AG10803 (cell line): ENCODE measurements around the gene APOA1.

ENCODE experiments used
- DNase-seq: peaks from one replicate; pipeline ENCODE4 v3.0.0; 2010; ENCODE audit warnings: low read depth
- H3K4me3 ChIP-seq: 2 replicates; pipeline ENCODE4 v1.5.1; 2011; ENCODE audit warnings: mild to moderate bottlenecking, low read length, control low read depth
- TF ChIP-seq, protein P1 (sequence below): conservative IDR thresholded peaks from 2 replicates; pipeline ENCODE4 v1.5.1; 2011; ENCODE audit warnings: mild to moderate bottlenecking, low read length, control low read depth, inconsistent platforms

The APOA1 gene

DNA sequence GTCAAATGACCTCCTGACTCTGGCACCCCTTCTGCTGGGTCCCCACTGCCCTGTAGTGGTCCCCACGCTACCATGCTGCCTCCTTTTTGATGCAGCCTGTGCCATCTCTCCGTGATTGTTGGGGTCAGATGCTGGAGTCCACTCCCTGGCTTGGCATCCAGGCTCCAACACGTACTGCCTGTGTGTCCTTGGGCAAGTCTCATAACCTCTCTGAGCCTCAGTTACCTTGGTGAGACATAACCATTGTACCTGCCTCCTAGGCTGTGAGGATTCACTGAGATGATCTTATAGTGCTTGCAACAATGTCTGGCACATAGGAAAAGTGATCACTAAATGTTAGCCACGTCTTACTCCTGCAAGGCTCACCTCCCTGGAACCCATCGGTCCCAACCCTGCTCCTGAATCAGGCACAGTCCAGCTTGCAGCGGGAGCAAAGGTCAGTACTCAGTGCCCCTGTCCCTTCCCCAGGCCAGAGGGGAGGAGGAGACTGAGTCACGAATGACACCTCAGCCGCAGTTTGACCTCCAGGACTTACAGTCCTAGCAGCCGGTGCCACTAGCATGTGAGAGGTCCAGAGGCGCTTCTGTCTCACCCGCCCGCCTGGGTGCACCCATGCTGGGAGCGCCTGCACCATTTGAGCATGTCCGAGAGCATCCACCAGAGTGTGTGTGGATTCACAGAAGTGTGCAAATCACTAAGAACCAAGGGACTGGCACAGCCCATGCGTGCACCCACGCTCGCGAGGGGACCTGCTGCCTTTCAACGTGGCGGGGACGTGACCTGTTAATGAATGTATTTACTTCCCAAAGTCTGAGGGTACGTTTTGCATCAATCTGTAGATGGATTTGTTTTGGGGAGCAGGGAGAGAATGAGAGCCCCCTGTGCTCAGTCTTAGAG is 11.3 kb downstream of the APOA1 start:
- no peak for DNase-seq
- no peak overlapping the region for H3K4me3 ChIP-seq

DNA sequence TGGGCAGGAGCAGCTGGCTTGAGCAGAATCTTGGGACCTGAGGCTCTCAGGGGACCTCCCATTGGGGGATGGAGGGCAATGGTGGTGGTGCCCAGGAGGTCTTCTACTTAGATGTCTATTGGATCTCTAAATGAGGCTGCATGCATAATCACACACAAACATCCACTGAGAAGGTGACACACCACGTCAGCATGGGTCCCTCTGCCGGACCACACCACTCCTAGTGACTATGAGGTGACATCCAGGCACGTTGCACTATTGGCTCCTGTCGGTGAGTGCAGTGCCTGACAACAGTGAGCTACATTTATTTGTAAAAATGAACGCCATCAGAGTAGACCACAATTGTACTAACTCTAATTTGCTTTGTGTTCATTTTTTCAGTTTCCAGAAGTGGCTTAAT is 12.0 kb downstream of the APOA1 start:
- TF ChIP-seq, protein P1, sequence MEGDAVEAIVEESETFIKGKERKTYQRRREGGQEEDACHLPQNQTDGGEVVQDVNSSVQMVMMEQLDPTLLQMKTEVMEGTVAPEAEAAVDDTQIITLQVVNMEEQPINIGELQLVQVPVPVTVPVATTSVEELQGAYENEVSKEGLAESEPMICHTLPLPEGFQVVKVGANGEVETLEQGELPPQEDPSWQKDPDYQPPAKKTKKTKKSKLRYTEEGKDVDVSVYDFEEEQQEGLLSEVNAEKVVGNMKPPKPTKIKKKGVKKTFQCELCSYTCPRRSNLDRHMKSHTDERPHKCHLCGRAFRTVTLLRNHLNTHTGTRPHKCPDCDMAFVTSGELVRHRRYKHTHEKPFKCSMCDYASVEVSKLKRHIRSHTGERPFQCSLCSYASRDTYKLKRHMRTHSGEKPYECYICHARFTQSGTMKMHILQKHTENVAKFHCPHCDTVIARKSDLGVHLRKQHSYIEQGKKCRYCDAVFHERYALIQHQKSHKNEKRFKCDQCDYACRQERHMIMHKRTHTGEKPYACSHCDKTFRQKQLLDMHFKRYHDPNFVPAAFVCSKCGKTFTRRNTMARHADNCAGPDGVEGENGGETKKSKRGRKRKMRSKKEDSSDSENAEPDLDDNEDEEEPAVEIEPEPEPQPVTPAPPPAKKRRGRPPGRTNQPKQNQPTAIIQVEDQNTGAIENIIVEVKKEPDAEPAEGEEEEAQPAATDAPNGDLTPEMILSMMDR = no peak
- H3K4me3 ChIP-seq = no peak overlapping the region
- DNase-seq = no peak

More for the DNA sequence above, 11.3 kb downstream of the APOA1 start:
- TF ChIP-seq, protein P1 = no peak

DNA sequence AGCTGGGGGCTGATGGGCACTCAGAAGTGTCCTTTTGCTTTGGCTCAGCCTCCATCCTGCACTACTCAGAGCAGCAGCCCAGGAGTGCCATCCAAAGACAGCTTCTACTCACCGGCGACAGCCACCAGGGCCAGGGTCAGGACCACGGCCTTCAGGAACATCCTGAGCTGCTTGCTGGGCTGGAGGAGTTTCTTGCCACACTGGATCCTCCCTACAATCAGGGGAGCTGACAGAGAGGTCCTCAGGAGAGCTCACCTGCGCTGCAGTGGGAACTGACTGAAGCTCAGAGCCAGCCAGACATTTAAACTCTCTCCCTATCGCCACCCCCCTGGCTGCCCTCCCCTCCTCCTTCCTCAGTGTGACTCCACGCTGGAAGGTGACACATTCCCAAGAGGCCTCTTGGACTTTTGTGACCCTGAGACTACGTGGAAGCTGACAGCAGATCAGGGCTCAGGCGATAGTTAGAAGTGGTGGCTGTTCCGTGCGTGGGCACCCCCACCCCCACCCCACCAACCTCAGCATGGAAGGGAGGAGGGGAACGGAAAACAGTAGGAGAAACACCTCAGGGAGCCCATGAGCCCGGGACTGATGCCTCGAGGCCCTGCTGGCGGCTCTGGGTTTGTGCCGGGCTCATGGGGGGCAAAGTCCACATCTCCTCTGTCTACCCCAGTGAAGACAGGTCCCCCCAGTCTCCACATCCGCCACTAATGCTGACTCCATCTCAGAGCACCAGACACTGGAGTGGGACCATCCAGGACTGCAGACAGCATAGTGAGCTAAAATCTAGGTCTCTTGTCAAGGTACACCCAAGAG is 14.2 kb downstream of the APOA1 start, which contains the start of gene APOA4:
Gene APOA4 (minus strand): TSS at position 274 of the 813 bp plus-strand sequence. CDS start 113 bp downstream, at position 161.
- no peak for DNase-seq
- TF ChIP-seq, protein P1 = no peak
- no peak within 1 kb of the TSS for H3K4me3 ChIP-seq

DNA sequence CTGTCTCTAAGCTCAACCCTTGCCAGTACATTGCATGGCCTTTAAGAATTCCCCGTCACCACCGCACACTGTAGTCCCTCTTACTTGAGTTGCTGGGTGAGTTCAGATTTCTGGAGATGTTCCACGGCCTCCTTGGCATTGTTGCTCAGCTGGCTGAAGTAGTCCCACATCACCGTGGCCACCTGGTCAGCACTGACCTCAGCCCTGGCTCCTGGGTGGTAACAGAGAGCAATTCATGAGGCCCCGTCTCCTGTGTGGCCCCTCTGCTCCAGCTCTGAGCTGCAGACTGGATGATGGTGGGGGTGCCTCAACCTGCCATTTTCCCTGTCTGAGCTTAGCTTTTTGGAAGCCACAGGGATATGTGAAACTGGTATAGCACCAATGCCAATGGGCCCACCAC is 14.8 kb downstream of the APOA1 start:
- no peak for DNase-seq
- TF ChIP-seq, protein P1 = no peak

DNA sequence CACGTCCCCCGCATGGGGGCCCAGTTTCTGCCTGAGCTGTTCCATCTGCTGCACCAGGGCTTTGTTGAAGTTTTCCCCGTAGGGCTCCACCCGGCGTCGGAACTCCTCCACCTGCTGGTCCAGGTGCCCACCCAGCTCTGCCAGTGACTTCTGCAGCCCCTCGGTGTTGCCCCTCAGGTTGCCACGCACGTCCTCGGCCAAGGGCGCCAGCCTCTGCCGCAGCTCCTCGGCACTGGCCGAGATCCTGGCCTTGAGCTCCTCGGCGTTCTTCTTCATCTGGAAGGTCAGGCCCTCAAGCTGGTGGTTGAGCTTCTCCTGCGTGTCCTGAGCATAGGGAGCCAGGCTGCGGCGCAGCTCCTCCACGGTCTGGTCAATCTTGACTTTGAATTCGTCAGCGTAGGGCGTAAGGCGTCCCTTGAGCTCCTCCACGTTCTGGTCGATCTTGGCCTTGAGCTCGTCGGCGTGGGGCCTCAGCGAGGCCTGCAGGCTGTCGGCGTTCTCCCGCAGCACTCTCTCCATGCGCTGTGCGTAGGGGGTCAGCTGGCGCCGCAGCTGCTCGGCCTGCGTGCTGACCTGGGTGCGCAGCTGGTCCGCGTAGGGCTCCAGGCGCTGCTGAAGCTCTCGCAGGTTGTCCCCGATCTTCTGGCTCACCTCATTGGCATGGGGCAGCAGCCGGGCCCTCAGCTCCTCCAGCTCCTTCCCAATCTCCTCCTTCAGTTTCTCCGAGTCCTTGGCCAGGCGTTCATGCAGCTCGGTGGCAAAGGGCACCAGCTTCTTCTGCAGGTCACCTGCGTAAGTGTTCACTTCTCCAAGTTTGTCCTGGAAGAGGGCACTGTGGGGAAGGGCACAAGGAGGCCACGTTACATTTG is 16.1 kb downstream of the APOA1 start:
- no peak overlapping the region for H3K4me3 ChIP-seq
- TF ChIP-seq, protein P1 = no peak
- no peak for DNase-seq

More for the DNA sequence above, 14.8 kb downstream of the APOA1 start:
- no peak overlapping the region for H3K4me3 ChIP-seq

DNA sequence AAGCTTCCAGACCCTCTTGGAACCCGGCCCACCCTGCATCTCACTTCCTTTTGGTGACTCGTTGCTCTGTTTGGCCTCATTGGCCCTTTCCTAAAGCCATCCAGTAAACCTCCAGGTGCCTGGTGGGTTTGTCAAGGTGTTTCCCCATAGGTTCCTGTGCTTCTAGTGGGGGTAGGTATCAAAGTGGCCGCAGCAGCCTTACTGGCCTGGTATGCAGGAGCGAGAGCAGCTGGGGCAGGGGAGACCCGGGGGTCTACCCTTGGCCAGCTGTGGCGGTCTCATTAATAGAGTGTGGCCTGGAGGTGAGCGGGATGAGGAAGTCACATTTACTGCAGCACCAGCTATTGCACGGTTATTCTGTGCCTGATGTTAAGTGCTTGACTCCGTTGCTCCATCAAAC is 18.4 kb downstream of the APOA1 start:
- no peak overlapping the region for H3K4me3 ChIP-seq
- TF ChIP-seq, protein P1 = no peak
- no peak for DNase-seq
